PC-9 (cell line): ENCODE measurements around the gene IMMP2L.

ENCODE experiments used
- EZH2 ChIP-seq: fragments of 200-600 bp; sonication (generic); IDR thresholded peaks from 2 replicates; pipeline ENCODE4 v1.8.0; 2017; ENCODE audit warnings: antibody characterized with exemption, low read depth
- TF ChIP-seq, protein P1 (sequence below): fragments of 200-600 bp; sonication (generic); conservative IDR thresholded peaks from 2 replicates; pipeline ENCODE4 v1.6.1; 2017; ENCODE audit warnings: mixed run types, antibody characterized with exemption, mild to moderate bottlenecking, moderate library complexity

DNA sequence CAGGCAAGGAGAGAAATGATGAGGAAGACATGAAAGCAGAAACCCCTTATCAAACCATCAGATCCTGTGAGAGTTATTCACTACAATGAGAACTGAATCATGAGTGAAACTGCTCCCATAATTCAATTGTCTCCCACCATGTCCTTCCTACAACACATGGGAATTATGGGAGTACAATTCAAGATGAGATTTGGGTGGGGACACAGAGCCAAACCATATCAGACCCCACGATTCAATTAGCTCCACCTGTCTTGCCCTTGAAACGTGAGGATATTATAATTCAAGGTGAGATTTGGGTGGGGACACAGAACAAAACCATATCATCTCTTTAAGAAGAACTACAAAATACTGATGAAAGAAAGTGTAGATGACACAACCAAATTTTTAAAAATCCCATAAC is 128.9 kb downstream of the IMMP2L start:
- TF ChIP-seq, protein P1, sequence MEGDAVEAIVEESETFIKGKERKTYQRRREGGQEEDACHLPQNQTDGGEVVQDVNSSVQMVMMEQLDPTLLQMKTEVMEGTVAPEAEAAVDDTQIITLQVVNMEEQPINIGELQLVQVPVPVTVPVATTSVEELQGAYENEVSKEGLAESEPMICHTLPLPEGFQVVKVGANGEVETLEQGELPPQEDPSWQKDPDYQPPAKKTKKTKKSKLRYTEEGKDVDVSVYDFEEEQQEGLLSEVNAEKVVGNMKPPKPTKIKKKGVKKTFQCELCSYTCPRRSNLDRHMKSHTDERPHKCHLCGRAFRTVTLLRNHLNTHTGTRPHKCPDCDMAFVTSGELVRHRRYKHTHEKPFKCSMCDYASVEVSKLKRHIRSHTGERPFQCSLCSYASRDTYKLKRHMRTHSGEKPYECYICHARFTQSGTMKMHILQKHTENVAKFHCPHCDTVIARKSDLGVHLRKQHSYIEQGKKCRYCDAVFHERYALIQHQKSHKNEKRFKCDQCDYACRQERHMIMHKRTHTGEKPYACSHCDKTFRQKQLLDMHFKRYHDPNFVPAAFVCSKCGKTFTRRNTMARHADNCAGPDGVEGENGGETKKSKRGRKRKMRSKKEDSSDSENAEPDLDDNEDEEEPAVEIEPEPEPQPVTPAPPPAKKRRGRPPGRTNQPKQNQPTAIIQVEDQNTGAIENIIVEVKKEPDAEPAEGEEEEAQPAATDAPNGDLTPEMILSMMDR = no peak
- TF ChIP-seq EZH2 = no peak
